Hair follicle dermal papilla cell (primary cell): ENCODE results near the gene TIGD3. TPM values are rescaled to one million over a fixed set of nuclear protein-coding genes. Genes with fewer than 3 reads are reported as not detected.

Experiments
- total RNA-seq: library from RNA; depleted of rRNA; stranded (reverse); fragments of >200 nt; gene quantifications from 2 replicates; pipeline ENCODE4 v1.2.3, GENCODE V29; 2012

Gene TIGD3, protein sequence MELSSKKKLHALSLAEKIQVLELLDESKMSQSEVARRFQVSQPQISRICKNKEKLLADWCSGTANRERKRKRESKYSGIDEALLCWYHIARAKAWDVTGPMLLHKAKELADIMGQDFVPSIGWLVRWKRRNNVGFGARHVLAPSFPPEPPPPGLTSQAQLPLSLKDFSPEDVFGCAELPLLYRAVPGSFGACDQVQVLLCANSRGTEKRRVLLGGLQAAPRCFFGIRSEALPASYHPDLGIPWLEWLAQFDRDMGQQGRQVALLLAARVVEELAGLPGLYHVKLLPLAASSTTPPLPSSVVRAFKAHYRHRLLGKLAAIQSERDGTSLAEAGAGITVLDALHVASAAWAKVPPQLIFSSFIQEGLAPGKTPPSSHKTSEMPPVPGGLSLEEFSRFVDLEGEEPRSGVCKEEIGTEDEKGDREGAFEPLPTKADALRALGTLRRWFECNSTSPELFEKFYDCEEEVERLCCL
- 0.12 TPM in 1 of 2 replicates, not detected in the other for total RNA-seq

DNA sequence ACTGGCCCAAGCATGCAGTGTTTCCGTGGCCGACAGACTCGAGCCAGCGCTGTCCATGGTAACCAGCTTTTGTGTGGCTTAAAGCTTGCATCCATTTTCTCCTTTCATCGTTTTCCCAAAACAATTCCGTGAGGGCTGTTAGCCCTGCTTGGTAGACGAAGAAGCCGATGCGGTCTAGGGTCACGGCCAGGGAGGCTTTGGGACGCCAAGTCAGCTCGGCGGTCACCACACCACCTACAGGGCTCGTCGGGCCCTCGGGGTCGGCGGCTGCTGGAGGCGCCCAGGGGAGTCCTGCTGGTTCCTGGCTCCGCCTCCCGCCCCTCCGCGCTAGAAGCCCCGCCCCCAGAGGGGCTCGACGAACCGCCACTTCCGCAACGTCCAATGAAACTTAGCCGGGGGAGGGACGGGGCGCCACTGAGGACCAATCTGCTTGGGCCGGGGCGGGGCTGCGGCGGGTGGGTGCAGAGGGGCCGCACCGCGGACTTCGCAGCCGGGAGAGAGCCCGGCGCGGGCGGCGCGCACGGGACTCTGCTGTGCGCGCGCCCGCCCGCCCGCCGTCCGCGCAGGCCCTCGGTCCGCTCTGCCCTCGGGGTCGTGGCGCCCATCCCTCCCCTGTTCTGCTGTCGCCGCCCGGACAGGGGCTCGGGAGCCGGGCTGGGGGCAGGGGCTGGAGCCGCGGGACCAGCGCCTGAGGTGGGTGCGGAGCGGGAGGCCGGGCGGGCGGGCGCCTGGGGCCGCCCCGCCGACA, at the start of gene TIGD3:
TIGD3 (plus strand) TSS at position 487 of the 748 bp plus-strand sequence. CDS start 1,058 bp downstream, outside the sequence.

DNA sequence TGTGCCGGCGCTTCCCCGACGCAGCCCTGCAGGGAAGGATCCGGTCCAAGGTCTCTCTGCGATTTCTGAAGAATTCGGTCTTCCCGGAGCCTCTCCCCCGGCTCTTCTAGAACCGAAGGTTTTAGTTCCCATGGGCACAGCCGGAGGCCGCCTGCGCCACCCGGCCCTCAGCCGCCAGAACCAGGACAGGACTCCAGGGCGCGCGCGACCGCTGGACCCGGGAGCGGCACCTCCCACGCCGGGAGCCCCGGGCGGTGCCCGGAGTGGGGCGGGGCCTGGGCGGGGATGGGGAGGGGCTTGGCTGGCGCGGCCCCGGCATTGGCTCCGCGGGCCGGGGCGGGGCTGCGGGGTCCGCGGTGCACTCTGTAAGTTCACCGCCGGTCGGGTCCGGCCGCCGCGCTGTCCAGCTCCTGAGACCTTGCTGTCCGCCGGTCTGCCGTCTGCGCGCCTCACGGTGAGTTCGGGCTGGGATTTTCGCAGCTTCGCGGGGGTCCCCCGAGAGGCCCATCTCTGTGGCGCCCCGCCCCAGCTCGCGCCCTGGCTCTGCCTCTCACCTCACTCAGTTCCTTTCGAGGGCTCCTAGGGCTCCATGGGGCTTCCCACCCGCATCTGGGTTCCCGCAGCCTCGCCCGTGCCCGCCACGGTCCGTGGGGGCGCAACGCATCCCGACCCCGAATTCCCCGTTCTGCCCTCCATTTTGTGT, 39.9 kb upstream of the TIGD3 start, which contains the start of gene CDC42EP2:
CDC42EP2 (plus strand) TSS at position 366 of the 703 bp plus-strand sequence. CDS start 6,033 bp downstream, outside the sequence.

DNA sequence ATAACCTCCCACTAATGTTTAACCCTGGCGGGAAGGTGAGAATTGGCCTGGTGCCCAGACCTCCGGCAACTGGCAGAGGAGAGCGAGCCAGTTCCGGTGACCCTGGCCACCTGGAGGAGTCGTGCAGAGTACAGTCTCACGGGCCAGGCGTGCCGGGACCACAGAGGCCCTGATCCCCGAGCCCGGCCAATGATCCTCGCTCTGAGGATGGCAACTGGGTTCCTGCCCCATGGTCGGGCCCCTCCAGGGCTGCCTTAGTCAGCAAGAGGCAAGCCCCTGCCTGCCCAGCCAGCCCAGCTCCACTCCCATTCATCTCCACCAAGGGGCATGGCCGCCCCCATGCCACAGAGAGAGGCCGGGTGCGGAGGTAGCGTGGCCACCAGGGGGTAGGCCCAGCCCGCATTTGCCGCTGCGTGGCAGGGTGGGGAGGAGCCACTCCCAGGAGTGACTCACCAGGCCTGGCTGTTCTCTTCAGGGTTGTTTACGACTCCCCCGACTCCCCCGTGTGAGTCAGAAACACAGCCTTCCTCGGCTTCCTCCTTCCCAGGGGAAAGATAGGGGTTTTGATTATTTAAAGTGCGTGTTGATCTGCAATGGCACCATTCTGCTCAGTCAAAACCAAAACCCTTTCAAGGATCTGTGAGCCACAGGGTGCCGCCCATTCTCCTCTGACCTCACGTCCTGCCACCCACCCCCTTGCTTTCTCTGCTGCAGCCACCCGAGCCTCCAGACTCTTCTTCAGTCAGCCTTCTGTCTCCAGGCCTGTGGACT, 27.7 kb downstream of the TIGD3 start, which contains the start of gene SLC25A45:
SLC25A45 (minus strand) TSS at position 614 of the 771 bp plus-strand sequence. CDS start 695 bp downstream, outside the sequence.

DNA sequence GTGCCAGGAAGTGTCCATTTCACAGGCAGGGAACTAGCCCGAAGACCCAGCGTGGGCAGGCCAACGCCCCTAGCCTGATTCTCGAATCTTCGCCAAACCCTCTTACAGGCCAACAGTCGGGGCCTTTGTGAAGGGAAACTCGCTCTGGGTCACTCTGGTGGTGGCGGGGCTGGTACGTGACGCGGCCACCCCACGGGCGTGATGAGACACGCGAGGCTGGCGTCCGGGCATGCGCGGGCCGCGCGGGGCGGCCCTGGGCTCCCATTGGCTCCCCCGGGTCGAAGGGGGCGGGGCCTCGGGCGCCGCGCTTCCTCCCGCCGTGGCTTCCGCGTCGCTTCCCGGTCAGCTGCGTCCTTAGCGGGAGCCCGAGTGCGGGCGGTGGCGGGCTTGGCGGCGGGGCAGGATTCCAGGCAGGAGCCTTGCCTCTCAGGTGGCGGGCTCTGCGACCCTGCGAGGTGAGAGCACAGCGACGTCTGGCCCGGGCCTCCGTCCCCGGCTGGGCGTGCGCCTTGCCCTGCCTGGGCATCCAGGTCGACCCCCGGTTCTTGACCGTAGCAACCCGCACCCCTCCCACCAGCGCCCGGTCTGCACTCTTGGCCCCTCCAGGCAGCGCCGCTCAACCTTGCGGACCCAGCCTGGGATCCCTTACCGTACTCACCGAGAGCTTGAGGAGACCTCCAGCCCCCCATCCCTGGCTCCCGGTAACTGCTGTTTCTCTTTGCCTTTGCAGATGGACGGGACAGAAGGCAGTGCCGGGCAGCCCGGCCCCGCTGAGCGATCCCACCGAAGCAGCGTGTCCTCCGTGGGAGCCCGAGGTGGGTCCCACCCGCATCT, 32.0 kb downstream of the TIGD3 start, which contains the start of gene FRMD8:
FRMD8 (plus strand) TSS at position 331 of the 834 bp plus-strand sequence; CDS start at position 731, 400 bp downstream.

Other genes starting within 250 kb of the TIGD3 start
- gene TM7SF2, start 242.9 kb upstream of the TIGD3 start, total RNA-seq: 16.9 and 18.1 TPM in 2 replicates
- 10.4 and 13.6 TPM in 2 replicates for gene ZNHIT2, start 237.1 kb upstream of the TIGD3 start, total RNA-seq
- 66.9 and 79.2 TPM in 2 replicates for gene FAU, start 232.6 kb upstream of the TIGD3 start, total RNA-seq
- 49.1 and 52.9 TPM in 2 replicates for gene MRPL49, start 232.4 kb upstream of the TIGD3 start, total RNA-seq
- gene SYVN1, start 220.2 kb upstream of the TIGD3 start, total RNA-seq: 21.4 and 28.7 TPM in 2 replicates
- not detected in 2 replicates for gene SPDYC, start 184.5 kb upstream of the TIGD3 start, total RNA-seq
- gene CAPN1, start 172.8 kb upstream of the TIGD3 start, total RNA-seq: 168 and 174 TPM in 2 replicates
- 2.1 and 3.4 TPM in 2 replicates for gene POLA2, start 92.8 kb upstream of the TIGD3 start, total RNA-seq
- gene CDC42EP2, start 39.9 kb upstream of the TIGD3 start, total RNA-seq: 79.5 and 82.8 TPM in 2 replicates
- gene DPF2, start 20.9 kb upstream of the TIGD3 start, total RNA-seq: 56.3 and 60.6 TPM in 2 replicates
- 5.3 and 8.0 TPM in 2 replicates for gene SLC25A45, start 27.9 kb downstream of the TIGD3 start, total RNA-seq
- gene FRMD8, start 31.9 kb downstream of the TIGD3 start, total RNA-seq: 70.2 and 77.1 TPM in 2 replicates
- 553 and 658 TPM in 2 replicates for gene NEAT1, start 68.0 kb downstream of the TIGD3 start, total RNA-seq
- gene MALAT1, start 144.3 kb downstream of the TIGD3 start, total RNA-seq: 16,813 and 19,611 TPM in 2 replicates
- gene SCYL1, start 170.3 kb downstream of the TIGD3 start, total RNA-seq: 116 and 125 TPM in 2 replicates
- gene LTBP3, start 203.6 kb downstream of the TIGD3 start, total RNA-seq: 21.3 and 22.8 TPM in 2 replicates
- 36.1 and 38.3 TPM in 2 replicates for gene ZNRD2, start 215.7 kb downstream of the TIGD3 start, total RNA-seq
- gene FAM89B, start 217.8 kb downstream of the TIGD3 start, total RNA-seq: 26.8 and 29.6 TPM in 2 replicates
- 55.9 and 64.3 TPM in 2 replicates for gene EHBP1L1, start 221.3 kb downstream of the TIGD3 start, total RNA-seq
- not detected in 2 replicates for gene KCNK7, start 241.0 kb downstream of the TIGD3 start, total RNA-seq